ENCODE data around the gene FAM83D. TPM values are rescaled to one million over a fixed set of nuclear protein-coding genes. Genes with fewer than 3 reads are reported as not detected.

FAM83D gene
- total and polyA plus RNA-seq, 2 of the 8 experiments (the other 6 are each of a cell fraction or from before 2014, with no cell fraction given), result 60.9 to 62.6 TPM

GRCh38 chr20:38945012-38945411, 18.8 kb downstream of the FAM83D start (continued):
- no peak for TF ChIP-seq CHD1 (IDR thresholded peaks at IDR 0.05; ENCODE audit: low read depth, low read length)
- no peak for TF ChIP-seq POU5F1 (IDR thresholded peaks at IDR 0.05; ENCODE audit: low read depth, low read length)
- no peak for TF ChIP-seq KDM4A (IDR thresholded peaks at IDR 0.05; ENCODE audit: low read depth, low read length, severe bottlenecking)
- no peak for TF ChIP-seq CTBP2 (IDR thresholded peaks at IDR 0.05; ENCODE audit: borderline replicate concordance, insufficient read depth, insufficient read length, low read length)
- TF ChIP-seq ASH2L (IDR thresholded peaks at IDR 0.05; ENCODE audit: low read length), result no peak
- no peak for TF ChIP-seq RNF2 (IDR thresholded peaks at IDR 0.05; ENCODE audit: borderline replicate concordance, low read depth, low read length, missing control alignments, poor library complexity, severe bottlenecking)
- no peak for TF ChIP-seq CTCF (IDR thresholded peaks at IDR 0.05; ENCODE audit: control extremely low read depth in 1 of 3, insufficient read depth in 1 of 3, low read depth in 1 of 3, low read length in 3 of 3)
